ENCODE results near the gene MED31.

GRCh38 chr17:6611231-6611630 lies 40.2 kb downstream of the MED31 start:
- TF ChIP-seq, protein P1, sequence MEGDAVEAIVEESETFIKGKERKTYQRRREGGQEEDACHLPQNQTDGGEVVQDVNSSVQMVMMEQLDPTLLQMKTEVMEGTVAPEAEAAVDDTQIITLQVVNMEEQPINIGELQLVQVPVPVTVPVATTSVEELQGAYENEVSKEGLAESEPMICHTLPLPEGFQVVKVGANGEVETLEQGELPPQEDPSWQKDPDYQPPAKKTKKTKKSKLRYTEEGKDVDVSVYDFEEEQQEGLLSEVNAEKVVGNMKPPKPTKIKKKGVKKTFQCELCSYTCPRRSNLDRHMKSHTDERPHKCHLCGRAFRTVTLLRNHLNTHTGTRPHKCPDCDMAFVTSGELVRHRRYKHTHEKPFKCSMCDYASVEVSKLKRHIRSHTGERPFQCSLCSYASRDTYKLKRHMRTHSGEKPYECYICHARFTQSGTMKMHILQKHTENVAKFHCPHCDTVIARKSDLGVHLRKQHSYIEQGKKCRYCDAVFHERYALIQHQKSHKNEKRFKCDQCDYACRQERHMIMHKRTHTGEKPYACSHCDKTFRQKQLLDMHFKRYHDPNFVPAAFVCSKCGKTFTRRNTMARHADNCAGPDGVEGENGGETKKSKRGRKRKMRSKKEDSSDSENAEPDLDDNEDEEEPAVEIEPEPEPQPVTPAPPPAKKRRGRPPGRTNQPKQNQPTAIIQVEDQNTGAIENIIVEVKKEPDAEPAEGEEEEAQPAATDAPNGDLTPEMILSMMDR (conservative IDR thresholded peaks at IDR 0.05; ENCODE audit: low read depth, low read length) = no peak
- TF ChIP-seq NFE2L2 (IDR thresholded peaks at IDR 0.05; ENCODE audit: low read depth, low read length) (no peak), RFX5 (IDR thresholded peaks at IDR 0.05; ENCODE audit: low read depth, low read length) (no peak), USF2 (IDR thresholded peaks at IDR 0.05; ENCODE audit: low read depth, low read length) (no peak), MAFK (IDR thresholded peaks at IDR 0.05; ENCODE audit: low read depth, low read length) (no peak), FOS (IDR thresholded peaks at IDR 0.05; ENCODE audit: low read depth, low read length) (no peak), MXI1 (IDR thresholded peaks at IDR 0.05; ENCODE audit: borderline replicate concordance, low read depth, low read length) (no peak), SMC3 (IDR thresholded peaks at IDR 0.05; ENCODE audit: low read depth, low read length) (no peak), POLR2A (IDR thresholded peaks at IDR 0.05; ENCODE audit: low read depth, low read length) (no peak), RAD21 (IDR thresholded peaks at IDR 0.05; ENCODE audit: low read length) (no peak), ELK1 (IDR thresholded peaks at IDR 0.05; ENCODE audit: borderline replicate concordance, low read depth, low read length) (no peak), CEBPB (IDR thresholded peaks at IDR 0.05; ENCODE audit: low read depth, low read length) (no peak), BHLHE40 (IDR thresholded peaks at IDR 0.05; ENCODE audit: low read depth, low read length) (no peak), RCOR1 (IDR thresholded peaks at IDR 0.05; ENCODE audit: insufficient replicate concordance, low read length) (no peak)
